ENCODE measurements around the gene POLD2.

The POLD2 gene

GRCh38 chr7:44147026-44147991, 24.0 kb upstream of the POLD2 start:
- DNase-seq (ENCODE audit: low spot score) = peak; percentile 72
- Histone ChIP-seq H3K4me3 (no peak overlapping the region), H3K27ac (no peak overlapping the region)
- TF ChIP-seq CTCF (IDR thresholded peaks at IDR 0.05) = no peak

DNA sequence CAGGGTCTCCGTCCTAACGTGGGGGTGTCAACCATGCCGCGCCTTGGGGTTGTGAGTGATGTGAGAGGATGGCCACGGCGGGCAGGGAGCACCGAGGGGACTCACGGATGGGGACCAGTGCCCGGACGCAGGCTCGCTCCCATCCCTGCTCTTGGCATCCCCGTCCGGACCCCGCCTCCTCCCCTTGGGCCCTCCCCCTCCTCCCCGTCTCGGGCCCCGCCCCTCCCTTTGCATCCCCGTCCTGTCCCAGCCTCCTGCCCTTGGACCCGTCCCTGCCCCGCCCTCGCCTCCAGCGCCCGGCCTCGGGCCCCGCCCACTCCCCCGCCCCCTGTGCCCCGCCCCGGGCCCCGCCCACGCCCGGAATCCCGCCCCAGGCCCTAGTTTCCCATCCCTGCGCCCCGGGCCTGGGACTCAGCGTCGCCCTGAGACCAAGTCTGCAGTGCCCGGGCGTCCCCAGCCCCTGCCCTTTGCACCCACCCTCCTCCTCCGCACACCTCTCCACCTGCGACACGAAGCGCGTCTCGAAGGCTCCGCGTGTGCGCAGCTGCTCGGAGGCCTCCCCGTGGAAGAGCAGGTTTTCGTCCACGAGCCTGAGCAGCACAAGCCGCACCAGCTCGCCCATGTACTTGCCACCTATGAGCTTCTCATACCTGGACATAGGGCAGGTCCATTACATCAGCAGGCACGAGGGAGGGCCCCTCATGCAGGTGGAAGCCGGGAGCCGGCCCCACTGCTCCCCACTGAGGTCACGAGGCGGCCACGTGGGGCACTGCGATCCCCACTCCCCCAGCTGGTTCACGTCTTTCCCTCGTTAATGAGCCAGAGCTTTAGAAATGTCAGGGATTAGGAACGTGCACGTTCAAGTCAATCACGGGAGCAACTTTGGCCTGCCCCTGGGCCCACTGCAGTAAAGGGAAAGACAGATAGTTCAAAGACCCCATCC, 22.9 kb upstream of the POLD2 start:
- TF ChIP-seq CTCF (IDR thresholded peaks at IDR 0.05) = no peak

DNA sequence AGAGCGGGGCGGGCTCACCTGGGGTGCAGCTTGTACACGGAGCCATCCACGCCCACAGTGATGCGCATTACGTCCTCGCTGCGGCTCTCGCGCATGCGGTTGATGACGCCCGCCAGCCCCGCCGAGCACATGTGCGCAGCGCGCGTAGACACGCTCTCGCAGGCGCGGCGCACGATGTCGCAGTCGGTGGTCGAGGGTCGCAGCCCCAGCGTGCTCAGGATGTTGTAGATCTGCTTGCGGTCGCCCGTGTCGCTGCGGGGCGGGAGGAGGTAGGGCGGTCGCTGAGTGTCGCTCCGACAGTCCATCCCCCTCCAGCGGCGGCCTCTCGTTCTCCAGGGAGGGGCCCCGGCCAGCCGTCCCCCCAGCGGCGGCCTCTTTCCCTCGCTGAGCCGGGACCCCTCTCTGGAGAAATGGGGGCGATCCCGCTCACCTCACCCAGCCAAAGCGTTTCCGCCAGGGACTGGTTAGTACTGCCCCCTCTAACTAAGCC, 22.2 kb upstream of the POLD2 start:
- TF ChIP-seq CTCF (IDR thresholded peaks at IDR 0.05) = no peak
- DNase-seq (ENCODE audit: low spot score) = no peak
- Histone ChIP-seq H3K27ac (peak overlapping the region in 1 of 2 donors; percentile 6), H3K4me3 (peak overlapping the region; percentile 79)

More for the DNA sequence above, 22.9 kb upstream of the POLD2 start:
- Histone ChIP-seq H3K27ac (peak overlapping the region in 1 of 2 donors; percentile 13), H3K4me3 (peak overlapping the region; percentile 79)
- peak; percentile 87 for DNase-seq (ENCODE audit: low spot score)

DNA sequence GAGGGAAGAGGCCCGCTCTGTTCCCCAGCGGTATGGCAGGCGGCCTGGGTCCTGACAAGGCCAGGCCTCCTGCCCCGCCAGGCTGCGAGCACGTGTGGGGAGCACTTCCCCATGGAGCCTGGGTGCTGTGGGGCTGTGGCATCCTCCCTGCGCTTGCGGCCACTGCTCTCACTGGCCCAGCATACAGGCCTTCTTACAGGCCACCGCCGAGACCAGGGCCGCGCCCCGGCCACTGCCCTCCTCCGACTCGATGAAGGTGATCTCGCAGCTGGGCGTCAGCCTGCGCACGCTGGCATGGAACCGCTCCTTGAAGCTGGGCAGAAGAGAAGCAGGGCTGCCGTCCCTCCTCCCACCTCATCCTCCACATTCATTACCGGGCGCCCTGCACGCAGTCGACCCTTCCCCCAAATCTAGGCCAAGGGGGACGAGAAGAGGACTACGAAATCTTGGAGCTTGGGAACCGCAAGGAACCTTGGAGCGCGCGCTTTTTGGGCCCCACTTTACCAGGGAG, 21.7 kb upstream of the POLD2 start:
- peak; percentile 69 for DNase-seq (ENCODE audit: low spot score)
- Histone ChIP-seq H3K4me3 (peak overlapping the region; percentile 79), H3K27ac (peak overlapping the region in 1 of 2 donors; percentile 6)
- no peak for TF ChIP-seq CTCF (IDR thresholded peaks at IDR 0.05)

GRCh38 chr7:44144426-44144967, 21.1 kb upstream of the POLD2 start:
- TF ChIP-seq CTCF (IDR thresholded peaks at IDR 0.05) = no peak
- H3K27ac ChIP-seq = no peak overlapping the region
- no peak overlapping the region for H3K4me3 ChIP-seq
- DNase-seq (ENCODE audit: low spot score) = peak; percentile 55

DNA sequence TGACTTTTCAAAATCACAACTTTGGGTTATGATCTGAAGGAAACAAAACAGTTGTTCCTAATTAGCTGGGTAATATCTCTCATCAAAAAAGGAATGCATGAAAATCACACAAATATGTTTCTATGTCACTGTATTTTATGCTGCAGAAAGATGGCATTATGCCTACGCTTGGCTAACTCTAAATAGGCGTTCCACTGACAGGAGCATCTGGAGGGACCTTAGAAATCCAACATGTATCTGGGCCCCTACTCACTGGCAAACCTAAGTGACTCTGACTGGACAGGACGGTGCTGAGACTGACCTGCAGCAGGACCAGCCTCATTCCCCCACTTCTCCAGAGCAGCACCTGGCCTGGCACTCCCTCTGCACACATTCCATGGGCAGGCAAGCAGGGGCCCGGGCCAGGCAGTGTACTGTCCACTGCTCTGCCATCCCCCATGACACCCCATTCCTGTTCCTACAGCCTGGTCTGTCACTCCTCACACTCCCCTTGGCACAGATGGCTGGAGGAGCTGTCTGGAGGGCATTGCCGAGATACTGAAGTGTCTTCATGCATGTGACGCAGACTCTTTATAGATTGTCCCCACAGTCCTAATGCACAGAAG, 20.4 kb upstream of the POLD2 start:
- no peak overlapping the region for H3K27ac ChIP-seq
- peak; percentile 40 for DNase-seq (ENCODE audit: low spot score)
- H3K4me3 ChIP-seq = no peak overlapping the region
- TF ChIP-seq CTCF (IDR thresholded peaks at IDR 0.05) = no peak

Data from coronary artery (tissue), 2 donors.